Effector CD8-positive, alpha-beta T cell (primary cell): ENCODE results near the gene DCDC1.

Experiments
- DNase-seq: peaks from one replicate; lab custom pipeline; 2025; lab: John Stamatoyannopoulos, UW
- total RNA-seq, 4 experiments: gene quantifications; one replicate each; lab custom pipeline; 2026; lab: John Stamatoyannopoulos, UW

The DCDC1 gene, protein sequence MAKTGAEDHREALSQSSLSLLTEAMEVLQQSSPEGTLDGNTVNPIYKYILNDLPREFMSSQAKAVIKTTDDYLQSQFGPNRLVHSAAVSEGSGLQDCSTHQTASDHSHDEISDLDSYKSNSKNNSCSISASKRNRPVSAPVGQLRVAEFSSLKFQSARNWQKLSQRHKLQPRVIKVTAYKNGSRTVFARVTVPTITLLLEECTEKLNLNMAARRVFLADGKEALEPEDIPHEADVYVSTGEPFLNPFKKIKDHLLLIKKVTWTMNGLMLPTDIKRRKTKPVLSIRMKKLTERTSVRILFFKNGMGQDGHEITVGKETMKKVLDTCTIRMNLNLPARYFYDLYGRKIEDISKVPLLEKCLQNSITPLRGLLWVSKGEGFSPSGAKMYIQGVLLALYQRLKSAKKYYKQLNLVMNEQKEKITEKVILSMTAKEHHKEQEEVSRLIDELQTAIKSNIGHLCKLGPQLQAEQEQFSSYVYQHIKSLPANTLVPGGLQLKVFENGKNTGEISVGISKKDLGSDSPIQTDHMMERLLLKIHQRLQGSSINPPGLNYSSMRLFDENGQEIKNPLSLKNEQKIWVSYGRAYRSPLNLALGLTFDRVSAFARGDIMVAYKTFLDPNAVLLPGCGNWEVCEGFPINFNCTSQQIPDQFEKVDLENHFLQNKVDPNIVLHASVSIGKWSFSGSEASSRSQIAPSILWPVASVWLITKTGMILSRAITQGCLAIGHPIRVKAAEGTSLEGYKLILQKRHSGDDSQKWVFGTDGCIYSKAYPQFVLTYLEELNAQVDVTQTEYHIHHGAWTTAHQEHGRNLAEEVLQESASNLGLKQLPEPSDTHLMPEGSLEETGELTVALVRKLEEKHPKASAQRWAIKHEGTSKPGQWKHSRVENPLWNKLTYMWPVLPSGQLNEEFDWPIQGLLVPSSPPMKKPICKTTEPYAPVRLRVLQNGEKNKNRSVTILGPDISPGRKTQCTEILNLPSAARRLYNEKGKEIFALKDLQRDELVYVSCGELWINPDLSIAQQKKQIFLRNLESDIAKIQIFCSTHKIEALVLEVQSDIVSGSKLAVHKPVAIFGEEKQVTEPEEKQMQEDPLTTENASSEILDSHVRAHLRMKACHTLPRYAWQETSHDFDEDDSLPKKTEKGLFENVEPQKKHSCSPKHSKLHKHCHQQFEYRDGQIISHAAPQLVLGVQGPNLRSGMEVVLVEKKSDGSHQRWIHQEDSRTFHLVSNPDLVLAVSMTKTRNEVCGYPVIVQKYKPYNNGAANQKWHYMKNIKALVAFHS (N-terminal part only)
- total RNA-seq, result 0 to 0.54 (median 0.18) reads per million in 4 experiments

DNA sequence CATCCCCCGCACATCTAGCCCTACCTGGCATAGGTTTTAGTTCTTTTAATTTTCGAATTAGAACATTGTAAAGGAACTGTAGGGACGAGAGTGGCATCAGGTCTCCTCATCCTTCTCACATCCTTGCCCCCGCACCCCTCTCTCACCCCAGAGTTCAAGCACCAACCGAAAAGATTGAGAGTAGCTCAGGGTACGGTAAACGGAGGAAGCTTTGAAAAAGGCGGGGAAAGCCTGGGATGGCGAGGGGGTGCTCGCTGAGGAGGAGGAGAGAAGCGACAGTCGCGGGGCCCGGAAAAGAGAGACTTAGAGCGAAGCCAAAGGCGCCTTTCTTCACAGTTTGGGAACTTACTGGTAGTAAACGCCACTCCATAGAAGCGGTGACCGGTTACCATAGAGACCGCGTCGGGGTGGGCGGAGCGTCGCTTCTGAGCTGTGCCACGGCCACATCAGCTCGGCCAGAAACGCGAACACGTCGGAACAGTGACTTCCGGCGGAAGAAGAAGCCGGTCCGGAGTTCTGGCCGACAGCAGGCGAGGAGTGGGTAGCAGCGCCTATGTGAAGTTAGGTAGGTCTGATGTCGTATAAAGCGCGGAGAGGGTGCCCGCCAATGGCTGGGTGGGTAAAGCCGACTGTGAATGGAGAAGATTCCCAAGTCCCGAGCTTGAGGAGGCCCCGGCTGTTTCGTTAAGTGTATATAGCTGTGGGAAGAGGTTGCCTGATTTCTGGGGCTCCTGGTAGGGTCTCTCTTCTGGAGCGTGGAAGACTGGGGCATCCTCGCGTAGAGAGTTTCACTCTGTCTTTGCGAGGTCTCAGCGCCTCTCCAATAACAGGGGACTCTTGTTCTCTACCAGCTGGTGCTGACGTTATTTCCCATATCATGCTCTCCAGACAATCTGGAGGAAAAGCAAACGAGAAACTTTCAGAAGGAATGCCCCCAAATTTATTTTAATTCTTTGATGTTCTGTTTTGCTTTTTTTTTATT lies at the start of gene DCDC1, which contains the start of gene DNAJC24:
TSS of gene DCDC1 (minus strand) at position 392 of the 982 bp plus-strand sequence. CDS start 41,459 bp downstream, outside the sequence.
TSS of gene DNAJC24 (plus strand) at position 513 of the 982 bp plus-strand sequence. CDS start 889 bp downstream, outside the sequence.
- peak; percentile 86 for DNase-seq

DNA sequence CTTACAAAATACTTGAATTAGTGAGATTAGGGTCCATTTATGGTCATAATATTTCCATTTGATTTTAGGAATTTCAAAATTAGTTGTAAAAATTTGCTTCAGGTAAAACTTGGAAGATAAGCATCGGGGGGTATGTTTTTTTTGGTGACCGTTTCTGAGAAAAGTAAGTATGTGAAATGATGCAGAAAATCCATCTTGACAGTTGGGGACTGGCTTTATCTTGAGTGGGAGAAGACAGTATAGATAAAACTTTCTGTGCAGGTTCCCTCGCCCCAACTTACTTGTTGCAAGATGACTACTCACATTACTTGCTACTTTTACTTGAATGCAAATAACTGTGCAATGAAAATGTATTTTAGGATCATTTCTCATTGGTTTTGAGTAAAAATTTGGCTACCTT lies 49.6 kb upstream of the DCDC1 start:
- DNase-seq, result no peak

DNA sequence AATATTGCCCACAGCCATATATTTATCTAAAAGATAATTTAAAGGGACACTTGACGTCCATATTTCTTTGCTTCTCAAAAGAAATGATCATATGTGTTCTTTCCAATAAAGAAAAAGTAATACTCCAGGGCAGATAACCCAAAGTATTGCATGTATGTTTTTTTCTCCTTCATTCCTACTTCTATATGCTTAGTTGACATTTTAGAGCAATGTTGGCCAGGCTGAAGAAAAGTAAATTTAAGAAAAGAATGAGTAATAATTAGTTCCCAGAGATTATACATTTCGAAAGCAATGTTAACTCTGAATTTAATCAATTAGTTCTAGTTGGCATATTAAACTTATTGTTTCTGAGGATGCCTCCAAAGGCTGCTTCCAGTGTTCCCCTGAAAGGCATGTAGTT lies 48.3 kb upstream of the DCDC1 start:
- no peak for DNase-seq

DNA sequence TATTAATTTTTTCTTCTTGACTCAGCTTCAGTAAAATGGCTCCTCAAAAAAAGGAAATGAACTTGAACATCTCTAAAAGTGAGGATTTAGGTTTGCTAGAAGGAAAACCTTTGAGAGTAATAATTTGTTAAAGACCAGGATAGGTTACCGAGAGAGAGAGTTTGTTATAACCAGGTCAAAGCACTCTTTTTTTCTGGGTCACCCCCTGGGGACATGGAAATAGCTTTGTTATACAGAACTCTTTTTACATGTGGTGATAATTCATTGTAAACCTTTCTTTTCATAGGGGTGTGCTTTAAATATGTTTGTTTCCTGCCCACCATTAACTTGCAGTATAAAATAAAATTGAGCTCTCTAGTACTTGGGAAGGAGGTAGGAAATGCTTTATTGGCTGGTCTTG lies 47.8 kb upstream of the DCDC1 start:
- DNase-seq, result no peak

DNA sequence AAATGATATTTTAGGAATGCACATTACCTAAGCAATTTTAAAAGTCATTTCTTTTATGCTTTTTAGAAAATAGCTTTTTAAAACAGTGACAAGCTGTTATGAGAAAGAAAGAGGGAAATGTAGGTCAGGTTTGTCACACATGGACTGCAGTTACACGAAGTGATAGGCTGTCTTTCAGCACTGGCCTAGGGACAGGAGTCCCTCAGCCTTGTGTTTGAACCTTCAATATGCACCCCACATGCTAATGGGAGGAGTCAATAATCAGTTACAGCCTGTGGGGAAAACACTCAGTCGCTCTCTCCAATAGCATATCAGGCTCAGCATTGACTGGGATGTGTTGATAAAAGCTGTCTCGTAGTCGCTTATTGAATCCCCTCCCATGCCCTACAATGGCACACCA lies 45.9 kb upstream of the DCDC1 start:
- DNase-seq, result no peak

DNA sequence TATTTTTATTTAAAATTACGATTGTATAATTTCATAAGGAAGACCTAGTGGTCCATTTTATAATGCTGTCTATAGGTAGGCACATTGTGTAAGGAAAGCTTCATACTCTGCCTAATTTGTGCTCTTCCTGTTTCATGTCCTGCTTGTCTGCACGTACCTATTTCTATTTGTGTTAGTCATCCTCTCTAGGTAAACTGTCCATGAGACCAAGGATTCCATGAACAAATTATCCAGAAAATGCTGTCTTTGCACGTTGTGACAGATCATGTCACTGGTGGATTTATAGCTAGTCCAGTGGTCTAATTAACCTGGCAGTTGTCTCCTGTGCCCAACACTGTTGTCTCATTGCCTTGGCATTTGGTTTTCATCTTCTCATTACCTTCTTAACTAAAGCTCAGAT lies 44.8 kb upstream of the DCDC1 start:
- no peak for DNase-seq

DNA sequence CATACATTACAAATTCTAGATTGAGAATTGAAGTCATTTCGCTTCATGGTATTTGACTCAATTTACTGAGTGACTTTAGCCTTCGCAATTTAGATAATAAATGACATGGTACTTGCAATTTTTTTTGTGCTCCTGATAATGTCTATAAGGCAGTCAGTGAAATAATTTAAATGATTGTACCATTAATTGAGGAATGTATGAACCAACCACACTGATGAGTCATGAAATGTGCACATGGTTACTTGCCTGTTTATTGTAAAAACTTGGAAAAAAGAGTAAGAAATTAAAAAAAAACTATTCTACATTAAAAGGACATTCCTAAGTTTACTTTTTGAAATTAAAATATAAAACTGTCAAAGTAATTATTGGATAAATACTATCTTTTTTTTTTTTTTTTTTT lies 43.4 kb upstream of the DCDC1 start:
- DNase-seq, result no peak

DNA sequence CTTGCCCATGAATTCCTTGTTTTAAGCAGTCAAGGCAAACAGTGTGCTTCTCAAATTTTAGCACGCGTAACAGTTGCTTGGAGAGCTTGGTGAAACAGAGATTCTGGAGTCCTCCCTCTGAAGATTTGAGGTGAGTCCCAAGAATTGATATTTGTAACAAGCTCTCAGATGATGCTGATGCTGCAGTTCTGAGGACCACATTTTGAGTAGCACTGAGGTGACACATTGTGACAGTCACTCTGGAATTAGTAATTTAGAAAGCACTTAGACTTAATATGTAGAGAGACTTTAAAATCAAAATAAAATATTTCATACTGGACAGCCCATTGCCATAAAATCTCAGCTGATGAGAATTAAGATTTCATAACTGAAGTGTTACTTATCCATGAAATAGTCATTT lies 38.7 kb upstream of the DCDC1 start:
- no peak for DNase-seq

DNA sequence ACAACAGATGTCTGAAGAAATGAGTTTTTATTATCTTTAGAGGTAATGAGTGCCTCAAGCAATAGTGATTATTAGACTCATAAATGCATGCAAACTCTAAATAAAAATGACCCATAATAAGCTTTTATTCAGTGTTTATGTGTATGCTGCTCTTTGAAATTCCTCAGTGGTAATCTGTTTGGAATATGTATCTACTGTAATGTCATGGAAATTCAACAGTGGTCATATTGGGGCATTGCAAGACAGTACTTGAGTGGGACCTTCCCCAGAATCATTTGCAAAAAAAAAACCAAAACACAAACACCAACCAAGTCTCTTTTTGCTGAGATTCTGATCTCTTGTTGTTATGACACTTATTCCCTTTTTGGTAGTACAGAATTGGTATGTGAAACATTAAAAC lies 35.1 kb upstream of the DCDC1 start:
- DNase-seq, result no peak

DNA sequence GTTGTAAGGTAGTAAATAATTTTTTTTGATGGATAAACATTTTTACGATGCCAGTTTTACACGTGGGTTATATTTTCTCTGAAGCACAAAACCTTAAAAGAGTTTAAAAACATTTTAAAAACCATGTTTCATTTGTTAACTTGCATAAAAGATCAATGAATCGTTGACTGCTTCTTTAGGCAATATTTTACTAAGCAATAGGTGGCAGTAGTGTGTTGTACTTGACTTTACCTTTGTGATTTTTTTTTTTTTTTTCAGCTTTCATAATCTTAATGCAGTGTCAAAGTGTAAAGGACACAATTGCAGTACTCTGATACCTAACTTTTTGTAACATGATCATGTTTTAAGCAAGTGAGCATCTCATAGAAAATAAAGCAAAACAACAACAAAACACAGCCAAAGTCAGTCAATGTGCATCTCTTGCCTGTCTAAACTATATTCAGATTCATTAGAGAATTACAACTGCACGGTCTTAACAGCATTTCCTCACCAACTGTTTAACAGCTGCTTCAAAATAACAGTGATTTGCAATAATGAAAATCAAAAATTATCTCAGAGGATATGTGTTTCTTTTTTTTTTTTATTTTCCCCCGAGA lies 27.8 kb upstream of the DCDC1 start:
- DNase-seq, result no peak

DNA sequence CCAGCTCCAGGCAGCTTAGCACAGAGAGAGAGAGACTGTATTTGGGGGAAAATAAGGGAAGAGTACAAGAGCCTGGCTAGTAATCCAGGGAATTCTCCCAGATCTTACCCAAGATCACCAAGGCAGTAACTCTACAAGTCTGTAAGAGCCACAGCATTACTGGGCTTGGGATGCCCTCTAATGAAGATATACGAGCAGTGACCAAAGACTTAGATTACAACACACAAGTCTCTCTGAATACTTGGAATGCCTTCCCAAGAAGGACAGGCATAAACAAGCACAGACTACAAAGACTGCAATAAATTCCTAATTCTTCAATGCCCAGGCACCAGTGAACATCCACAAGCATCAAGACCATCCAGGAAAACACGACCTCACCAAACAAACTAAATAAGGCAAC lies 17.8 kb upstream of the DCDC1 start:
- no peak for DNase-seq

DNA sequence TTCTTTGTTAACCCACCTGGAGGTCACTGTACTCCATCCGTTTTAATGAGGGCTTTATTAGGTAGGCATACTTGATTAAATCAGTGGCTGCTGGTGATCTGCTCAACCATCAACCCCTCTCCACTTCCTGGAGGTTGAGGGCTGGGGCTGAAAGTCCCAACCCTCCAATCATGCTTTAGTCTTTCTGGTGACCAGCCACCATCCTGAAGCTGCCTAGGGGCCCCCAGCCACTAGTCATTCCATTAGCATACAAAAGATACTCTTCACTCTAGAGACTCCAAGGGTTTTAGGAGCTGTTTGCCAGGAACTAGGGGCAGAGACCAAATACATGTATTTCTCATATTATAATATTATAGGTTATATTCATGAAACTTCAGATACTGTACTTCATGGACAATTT lies 13.6 kb upstream of the DCDC1 start:
- no peak for DNase-seq

DNA sequence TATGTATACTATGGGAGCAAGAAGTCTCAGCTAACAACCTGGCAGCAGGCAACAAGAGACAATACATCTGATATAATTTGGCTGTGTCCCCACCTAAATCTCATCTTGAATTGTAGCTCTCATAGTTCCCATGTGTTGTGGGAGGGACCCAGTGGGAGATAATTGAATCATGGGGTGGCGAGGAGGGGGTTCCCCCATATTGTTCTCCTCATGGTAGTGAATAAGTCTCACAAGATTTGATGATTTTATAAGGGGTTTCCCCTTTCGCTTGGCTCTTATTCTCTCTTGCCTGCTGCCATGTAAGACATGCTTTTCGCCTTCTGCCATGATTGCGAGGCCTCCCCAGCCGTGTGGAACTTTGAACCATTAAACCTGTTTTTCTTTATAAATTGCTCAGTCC lies 6.3 kb upstream of the DCDC1 start:
- no peak for DNase-seq

DNA sequence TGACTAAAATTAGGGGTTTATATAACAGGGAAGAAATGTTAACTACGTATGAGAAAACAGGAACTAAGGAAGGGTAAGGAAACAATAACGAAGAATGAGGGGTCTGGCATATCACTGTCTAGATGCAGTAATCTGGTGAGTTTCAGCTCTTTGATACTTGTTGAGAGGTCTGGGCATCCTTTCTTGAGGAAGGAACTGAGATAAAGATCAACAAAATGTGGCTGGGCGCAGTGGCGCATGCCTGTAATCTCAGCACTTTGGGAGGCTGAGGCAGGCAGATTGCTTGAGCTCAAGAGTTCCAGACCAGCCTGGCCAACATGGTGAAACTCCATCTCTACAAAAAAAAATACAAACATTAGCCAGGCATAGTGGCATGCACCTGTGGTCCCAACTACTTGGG lies 2.7 kb downstream of the DCDC1 start:
- DNase-seq, result no peak

DNA sequence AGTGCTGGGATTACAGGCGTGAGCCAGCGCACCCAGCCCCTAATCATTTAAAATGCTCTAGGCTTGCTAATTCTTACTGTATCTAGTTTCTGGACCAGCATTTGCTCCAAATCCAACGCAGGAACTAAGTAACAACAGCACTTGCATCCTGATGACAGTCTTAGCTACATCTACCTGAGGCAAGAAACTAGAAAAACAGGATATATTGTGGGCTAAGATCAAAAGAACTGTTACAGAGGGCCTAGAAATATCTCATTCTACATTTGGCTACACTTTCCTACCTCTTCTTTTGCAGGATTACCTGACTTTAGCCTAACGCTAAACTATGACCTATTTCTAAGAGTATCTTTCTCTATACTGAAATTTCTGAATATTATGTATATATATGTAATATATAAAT lies 7.8 kb downstream of the DCDC1 start:
- no peak for DNase-seq

DNA sequence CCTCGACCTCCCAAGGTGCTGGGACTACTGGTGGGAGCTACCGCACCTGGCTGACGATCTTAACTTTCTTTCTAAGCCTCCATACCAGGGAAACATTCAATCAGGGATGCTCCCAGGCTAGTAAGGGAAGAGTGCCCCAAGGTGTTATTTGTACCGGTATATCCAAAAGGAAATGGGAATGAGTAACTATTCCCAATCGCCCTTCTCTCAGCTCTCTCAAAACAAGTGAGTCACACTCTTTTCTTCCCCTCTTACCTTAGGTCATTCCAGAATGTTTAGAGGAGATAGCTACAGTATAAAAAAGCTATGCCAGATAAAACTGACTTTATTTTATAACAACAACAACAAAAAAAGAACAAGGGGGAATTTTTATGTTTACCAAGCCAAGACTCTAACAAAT lies 13.7 kb downstream of the DCDC1 start:
- no peak for DNase-seq

DNA sequence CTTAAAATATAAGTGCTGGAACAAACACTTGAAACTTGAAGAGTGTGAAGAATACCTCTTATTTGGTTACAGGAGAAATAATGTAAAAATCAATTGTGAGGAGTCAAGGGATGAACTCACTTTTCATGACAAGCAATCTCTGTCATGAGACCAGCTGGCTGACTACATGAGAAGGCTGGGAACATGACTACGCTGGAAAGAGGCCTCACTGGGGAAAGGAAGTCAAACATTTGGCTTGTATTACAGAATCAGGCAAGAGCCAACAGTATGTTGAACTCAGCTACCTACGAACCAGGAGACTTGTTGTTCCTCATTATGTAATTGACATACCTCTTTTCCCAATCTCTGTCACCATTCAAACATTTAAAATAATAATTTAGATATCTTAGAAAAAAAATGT lies 14.4 kb downstream of the DCDC1 start:
- no peak for DNase-seq

DNA sequence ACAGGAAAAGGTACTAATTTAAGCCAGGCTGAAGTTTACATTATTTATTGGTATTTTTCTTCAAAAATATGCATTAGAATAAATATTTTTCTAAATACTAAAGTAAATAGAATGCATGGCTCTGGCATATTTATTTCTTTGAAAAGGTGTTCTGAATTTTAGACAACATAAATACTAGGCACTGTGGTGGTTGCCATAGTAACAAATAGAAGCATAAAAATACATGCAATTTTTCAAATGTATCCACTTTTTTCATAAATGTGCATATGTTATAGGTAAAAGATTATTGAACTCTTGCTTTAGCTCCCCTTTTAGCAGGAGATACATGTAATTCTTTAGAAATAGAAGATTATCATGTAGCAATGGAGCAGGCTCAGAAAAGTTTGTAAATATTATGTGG lies 18.4 kb downstream of the DCDC1 start:
- DNase-seq, result no peak

DNA sequence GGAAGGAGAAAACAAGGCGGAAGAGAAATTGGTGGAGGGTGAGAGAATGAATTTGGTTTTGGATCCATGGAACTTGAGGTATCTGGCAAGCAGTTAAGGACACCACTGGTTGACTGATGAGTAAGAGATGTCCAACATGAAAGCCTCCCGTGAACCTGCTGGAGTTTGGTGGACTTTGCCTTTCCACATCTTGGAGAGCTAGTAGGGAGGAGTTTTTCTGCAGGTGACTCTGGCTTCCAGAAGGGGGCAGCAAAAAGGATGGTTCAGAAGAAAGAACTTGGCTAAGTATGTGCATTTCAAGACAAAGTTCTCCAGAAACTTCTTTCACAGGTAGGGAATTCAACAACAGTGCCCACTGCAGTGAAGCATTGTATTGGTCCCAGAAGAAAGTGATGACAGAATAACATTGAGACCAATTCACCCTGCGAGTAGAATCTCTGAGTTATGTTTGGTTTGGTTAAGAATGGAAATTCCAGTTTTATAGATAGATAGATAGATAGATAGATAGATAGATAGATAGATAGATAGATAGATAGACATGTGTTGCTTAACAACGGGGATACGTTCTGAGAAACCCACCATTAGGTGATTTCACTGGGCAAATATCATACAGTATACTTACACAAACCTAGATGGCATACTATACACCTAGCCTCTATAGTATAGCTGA lies 28.5 kb downstream of the DCDC1 start:
- DNase-seq, result no peak

DNA sequence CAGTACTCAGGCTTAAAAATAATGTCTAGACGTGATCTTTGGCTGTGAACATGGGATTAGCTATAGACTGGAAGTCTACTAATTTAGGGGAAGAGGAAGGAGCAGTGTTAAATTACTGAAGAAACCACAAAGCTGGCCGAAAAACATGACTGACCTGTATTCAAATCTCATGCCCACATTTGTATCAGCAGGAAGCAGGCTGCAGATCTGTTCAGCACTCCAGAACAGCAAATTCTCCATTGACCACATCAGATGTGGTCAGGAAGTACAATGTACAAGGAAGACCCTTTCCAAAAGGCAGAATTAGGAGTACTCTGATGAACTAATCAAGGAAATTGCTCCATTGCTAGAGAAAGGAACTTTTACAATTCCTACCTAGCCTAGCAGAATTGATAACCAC lies 31.7 kb downstream of the DCDC1 start:
- no peak for DNase-seq
